ENCODE results near the gene POC1B.

DNA sequence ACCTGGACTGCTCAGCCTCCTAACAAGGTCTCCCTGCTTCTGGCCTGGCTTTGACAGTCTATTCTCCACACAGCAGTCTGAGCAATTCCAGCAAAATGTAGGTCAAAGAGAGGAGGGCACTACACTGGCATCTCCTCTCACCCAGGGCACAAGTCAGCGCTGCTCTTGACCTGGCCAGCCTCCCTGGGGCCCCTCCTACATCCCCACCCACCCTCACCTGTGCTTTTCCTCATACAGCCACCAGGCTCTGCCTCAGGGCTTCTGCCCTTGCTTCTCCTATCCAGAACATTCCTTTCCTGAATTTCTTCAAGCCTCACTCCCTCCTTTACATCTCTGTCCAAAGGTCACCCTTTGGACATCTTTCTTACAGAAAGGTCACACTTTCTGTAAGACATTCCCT, 34.9 kb downstream of the POC1B start:
- TF ChIP-seq CTCF (IDR thresholded peaks at IDR 0.05) (no peak), POLR2A (IDR thresholded peaks at IDR 0.05) (no peak)
